Karpas-422 (cell line): Measurements from ENCODE around the gene ADAMTS3. TPM values are rescaled to one million over a fixed set of nuclear protein-coding genes. Genes with fewer than 3 reads are reported as not detected.

Experiments
- DNase-seq: peaks from one replicate; pipeline ENCODE4 v3.0.0-alpha.2; 2015
- H2AFZ ChIP-seq: fragments of 200-600 bp; sonication (generic); 2 replicates; pipeline ENCODE4 v1.6.1; 2014; ENCODE audit warnings: antibody characterized with exemption, low read length, mixed read lengths
- H3K27ac ChIP-seq: fragments of 200-600 bp; sonication (generic); 2 replicates; pipeline ENCODE4 v1.5.1; 2014; ENCODE audit warnings: mild to moderate bottlenecking, low read length, moderate library complexity
- H3K27me3 ChIP-seq: fragments of 200-600 bp; sonication (generic); 2 replicates; pipeline ENCODE4 v1.6.1; 2014; ENCODE audit warnings: low read length, mixed read lengths
- H3K36me3 ChIP-seq: fragments of 200-600 bp; sonication (generic); 2 replicates; pipeline ENCODE4 v1.6.1; 2014; ENCODE audit warnings: low read length, mixed read lengths; ENCODE audit not compliant: insufficient read depth
- H3K4me1 ChIP-seq: fragments of 200-600 bp; sonication (generic); 2 replicates; pipeline ENCODE4 v1.6.1; 2014; ENCODE audit warnings: mild to moderate bottlenecking, low read length, mixed read lengths
- H3K4me2 ChIP-seq: fragments of 200-600 bp; sonication (generic); 2 replicates; pipeline ENCODE4 v1.6.1; 2014; ENCODE audit warnings: low read length, low read depth, mild to moderate bottlenecking; ENCODE audit not compliant: poor library complexity, severe bottlenecking
- H3K4me3 ChIP-seq: fragments of 200-600 bp; sonication (generic); 2 replicates; pipeline ENCODE4 v1.5.1; 2014; ENCODE audit warnings: mild to moderate bottlenecking, antibody characterized with exemption, low read length, mixed read lengths
- H3K79me2 ChIP-seq: fragments of 200-600 bp; sonication (generic); 2 replicates; pipeline ENCODE4 v1.6.1; 2014; ENCODE audit warnings: mild to moderate bottlenecking, low read length, mixed read lengths
- H3K9ac ChIP-seq: fragments of 200-600 bp; sonication (generic); 2 replicates; pipeline ENCODE4 v1.6.0; 2014; ENCODE audit warnings: low read length
- H3K9me2 ChIP-seq: fragments of 200-600 bp; sonication (generic), shearing (Covaris generic); replicated peaks from 2 replicates; pipeline ENCODE4 v1.6.0; 2014; ENCODE audit warnings: mild to moderate bottlenecking, low read length, moderate library complexity; ENCODE audit not compliant: insufficient read depth
- H3K9me3 ChIP-seq: fragments of 300-700, 200-600 bp; sonication (generic); 2 replicates; pipeline ENCODE4 v1.6.1; 2014; ENCODE audit warnings: low read length, mixed read lengths
- H4K20me1 ChIP-seq: fragments of 200-600 bp; sonication (generic); 2 replicates; pipeline ENCODE4 v1.6.1; 2014; ENCODE audit warnings: mild to moderate bottlenecking, antibody characterized with exemption, low read length, low read depth; ENCODE audit not compliant: insufficient read depth
- total RNA-seq: library from RNA; depleted of rRNA; stranded (reverse); fragments of >200 nt; shearing (Covaris generic); gene quantifications from 2 replicates; pipeline ENCODE4 v1.2.3, GENCODE V29; 2014; ENCODE audit warnings: low replicate concordance

ADAMTS3 gene
- total RNA-seq, 1 experiment from 2014 or later = not detected

DNA sequence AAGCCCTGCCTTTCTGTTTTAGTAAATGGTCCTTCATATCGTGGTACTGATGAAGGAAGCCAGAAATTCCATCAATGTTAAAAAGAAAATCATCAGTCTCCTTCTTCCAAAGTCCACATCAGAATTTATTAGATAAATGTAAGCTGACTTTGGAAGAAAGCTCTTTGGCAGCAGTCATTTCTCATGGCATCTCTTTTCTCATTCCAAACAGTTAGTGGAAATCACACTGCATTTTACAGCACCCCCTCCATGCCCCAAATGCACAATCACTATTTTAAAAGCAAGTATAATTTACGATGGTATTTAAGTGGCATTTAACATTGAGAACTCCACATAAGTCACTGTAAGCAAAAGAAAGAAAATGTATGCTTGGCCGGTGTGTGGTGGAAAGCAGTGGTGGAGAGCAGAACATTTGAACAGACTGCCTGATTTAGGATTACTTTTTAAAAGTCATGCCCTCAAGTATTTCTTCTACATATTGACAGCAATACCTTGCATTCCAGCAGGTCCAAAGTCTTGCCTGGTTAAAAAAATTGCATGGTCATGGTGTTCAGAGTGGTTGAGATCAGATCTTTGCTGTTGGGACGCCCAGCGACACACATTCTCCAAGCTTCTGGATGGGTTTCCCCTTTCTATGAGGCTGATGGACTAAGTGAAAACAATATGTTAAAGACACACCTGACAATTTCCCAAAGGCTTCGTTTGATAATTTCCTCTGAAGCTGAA is 248.6 kb downstream of the ADAMTS3 start:
- no peak for DNase-seq
- no peak overlapping the region for H2AFZ ChIP-seq
- no peaks in the 10 kb centered on the region for H4K20me1 ChIP-seq
- H3K4me2 ChIP-seq = no peak overlapping the region
- H3K27ac ChIP-seq = no peak overlapping the region
- H3K4me3 ChIP-seq = no peak overlapping the region
- H3K9ac ChIP-seq = no peak overlapping the region
- H3K9me3 ChIP-seq = no peaks in the 10 kb centered on the region
- no peaks in the 10 kb centered on the region for H3K27me3 ChIP-seq
- no peaks in the 10 kb centered on the region for H3K79me2 ChIP-seq
- no peaks in the 10 kb centered on the region for H3K4me1 ChIP-seq
- H3K9me2 ChIP-seq = no peaks in the 10 kb centered on the region
- H3K36me3 ChIP-seq = no peaks in the 10 kb centered on the region

DNA sequence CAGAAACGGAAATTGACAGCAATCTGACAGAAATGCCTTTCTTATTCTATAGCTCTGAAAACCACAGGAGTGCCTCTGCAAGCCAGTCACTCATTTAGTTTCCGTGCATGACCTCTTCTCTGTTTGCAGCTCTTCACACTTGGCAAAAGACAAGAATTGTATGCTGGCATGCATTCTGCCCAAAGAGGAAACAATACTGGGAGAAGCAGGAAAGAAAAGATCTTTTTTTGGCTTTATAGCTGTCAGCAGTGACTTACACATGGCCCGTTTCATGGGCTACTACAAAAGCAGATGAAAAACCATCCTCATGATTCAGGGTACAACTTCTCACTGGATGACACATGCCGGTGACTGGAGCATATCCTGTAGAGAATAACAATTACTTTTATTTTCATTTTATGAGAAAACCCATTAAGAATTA is 249.4 kb downstream of the ADAMTS3 start:
- Histone ChIP-seq H3K4me3 (no peak overlapping the region), H3K4me2 (no peak overlapping the region), H3K4me1 (no peaks in the 10 kb centered on the region), H3K9me3 (no peaks in the 10 kb centered on the region), H3K36me3 (no peaks in the 10 kb centered on the region), H3K79me2 (no peaks in the 10 kb centered on the region), H3K27ac (no peak overlapping the region), H3K9me2 (no peaks in the 10 kb centered on the region), H3K27me3 (no peaks in the 10 kb centered on the region), H3K9ac (no peak overlapping the region), H4K20me1 (no peaks in the 10 kb centered on the region), H2AFZ (no peak overlapping the region)
- DNase-seq = no peak

DNA sequence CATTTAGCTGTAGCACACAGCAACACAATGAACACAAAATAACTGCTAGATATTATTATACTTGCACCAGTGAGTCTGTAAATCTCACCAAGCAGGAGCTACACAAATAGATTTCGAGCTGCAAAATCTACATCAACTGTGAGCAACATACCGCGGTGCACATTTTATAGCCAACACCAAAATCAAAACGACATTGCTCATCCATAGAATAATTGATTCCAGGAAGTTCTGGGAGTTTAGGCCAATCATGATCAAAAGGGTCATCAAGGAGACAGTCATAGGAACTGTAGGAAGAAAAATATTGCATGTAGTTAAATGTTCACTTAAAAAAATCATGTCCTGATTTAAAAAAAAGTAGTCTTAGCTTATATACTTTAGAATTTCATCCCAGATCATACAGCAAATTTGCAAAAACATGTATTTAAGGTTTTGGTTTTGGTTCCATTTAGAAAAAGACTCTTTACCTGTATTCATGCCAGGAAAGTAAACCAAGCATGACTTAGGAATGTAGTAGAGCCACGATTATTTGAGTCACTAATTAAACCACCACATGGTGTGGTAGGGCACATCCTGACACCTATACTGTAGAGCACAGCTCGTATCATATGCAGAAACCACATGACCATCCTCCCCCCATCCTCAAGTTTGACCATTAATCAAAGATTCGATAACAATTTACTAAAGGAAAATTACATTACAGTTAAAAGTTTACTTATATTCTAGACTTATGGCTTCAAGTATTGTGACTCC is 250.4 kb downstream of the ADAMTS3 start:
- no peaks in the 10 kb centered on the region for H3K27me3 ChIP-seq
- H4K20me1 ChIP-seq = no peaks in the 10 kb centered on the region
- H3K4me1 ChIP-seq = no peaks in the 10 kb centered on the region
- H3K4me2 ChIP-seq = no peak overlapping the region
- no peak overlapping the region for H3K4me3 ChIP-seq
- H3K27ac ChIP-seq = no peak overlapping the region
- no peaks in the 10 kb centered on the region for H3K36me3 ChIP-seq
- no peaks in the 10 kb centered on the region for H3K79me2 ChIP-seq
- no peak overlapping the region for H2AFZ ChIP-seq
- no peaks in the 10 kb centered on the region for H3K9me2 ChIP-seq
- no peak overlapping the region for H3K9ac ChIP-seq
- no peaks in the 10 kb centered on the region for H3K9me3 ChIP-seq
- no peak for DNase-seq

DNA sequence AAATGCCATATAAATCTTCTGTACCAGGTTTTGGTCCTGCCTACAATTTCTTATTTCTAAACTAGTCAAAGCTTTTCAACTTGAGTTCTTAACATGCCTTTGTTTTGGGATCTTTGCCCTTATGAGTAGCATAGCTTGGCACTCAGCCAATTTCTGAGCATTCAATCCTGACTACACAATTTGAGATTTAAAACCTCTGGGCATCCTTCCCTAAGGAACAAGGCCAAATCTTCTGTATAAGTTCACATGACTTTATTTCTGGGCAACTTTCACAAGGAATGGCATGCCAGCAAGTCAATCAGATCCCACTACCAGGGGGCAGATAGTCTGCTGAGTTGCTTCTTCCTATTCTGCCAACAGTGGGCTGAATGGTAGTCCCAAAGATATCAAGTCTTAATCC is 254.2 kb downstream of the ADAMTS3 start:
- Histone ChIP-seq H3K79me2 (no peaks in the 10 kb centered on the region), H3K4me1 (no peaks in the 10 kb centered on the region), H3K4me3 (no peak overlapping the region), H3K9me2 (no peaks in the 10 kb centered on the region), H2AFZ (no peak overlapping the region), H3K27me3 (no peaks in the 10 kb centered on the region), H3K9me3 (no peaks in the 10 kb centered on the region), H3K9ac (no peak overlapping the region), H3K4me2 (no peak overlapping the region), H3K27ac (no peak overlapping the region), H3K36me3 (no peaks in the 10 kb centered on the region), H4K20me1 (no peaks in the 10 kb centered on the region)
- DNase-seq = no peak

DNA sequence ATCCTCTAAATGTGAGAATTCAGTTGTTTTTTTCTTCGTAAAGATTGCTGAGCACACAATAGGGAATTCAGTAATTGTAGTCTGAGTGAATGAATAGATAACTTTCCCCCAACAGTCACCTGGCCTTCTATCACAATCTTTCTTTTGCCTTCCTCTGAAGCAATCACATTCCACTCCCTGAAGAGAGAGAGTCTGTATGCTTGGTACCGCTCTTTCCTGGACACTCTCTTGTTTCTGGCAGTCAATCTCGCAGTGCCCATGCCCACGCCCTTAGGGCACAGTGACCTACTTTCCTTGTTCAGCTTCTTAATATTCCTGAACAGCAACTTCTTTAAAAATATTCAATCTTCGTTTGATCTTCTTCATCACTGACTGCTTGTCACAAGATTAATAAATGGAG is 255.9 kb downstream of the ADAMTS3 start:
- no peak overlapping the region for H3K4me2 ChIP-seq
- H2AFZ ChIP-seq = no peak overlapping the region
- no peaks in the 10 kb centered on the region for H3K4me1 ChIP-seq
- H3K9me2 ChIP-seq = no peaks in the 10 kb centered on the region
- no peak overlapping the region for H3K9ac ChIP-seq
- H3K27me3 ChIP-seq = no peaks in the 10 kb centered on the region
- no peak overlapping the region for H3K4me3 ChIP-seq
- H4K20me1 ChIP-seq = no peaks in the 10 kb centered on the region
- DNase-seq = no peak
- H3K9me3 ChIP-seq = no peaks in the 10 kb centered on the region
- H3K79me2 ChIP-seq = no peaks in the 10 kb centered on the region
- H3K36me3 ChIP-seq = no peaks in the 10 kb centered on the region
- H3K27ac ChIP-seq = no peak overlapping the region

DNA sequence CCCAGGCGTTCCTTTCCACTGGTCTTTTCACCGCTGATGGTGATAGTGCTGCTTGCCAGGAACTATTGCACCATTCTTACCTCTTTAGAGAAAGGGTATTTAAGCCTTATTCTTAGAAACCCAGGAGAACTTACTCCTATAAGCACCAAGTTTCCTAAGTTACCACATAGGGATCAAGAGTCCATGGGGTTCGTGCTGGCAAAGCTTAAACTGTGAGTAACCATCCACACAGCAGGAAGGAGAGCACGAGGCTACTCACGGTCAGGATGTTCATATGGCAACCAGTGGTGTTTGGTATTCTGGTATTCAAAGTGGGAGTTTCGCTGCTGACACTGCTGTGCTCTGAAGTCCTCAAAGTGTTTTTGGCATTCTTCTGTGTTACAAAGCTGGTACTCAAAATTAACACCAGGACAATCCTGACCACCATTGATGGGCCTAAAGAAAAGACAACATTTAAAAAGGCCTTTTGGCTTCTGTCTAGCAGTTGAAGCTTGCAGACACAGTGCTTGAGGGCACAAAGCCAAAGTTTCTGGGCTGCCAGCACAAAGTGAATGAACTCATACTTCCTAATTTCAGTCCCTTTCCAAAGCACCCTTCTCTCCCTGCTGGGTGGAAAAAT is 256.9 kb downstream of the ADAMTS3 start:
- no peaks in the 10 kb centered on the region for H3K9me3 ChIP-seq
- H3K4me3 ChIP-seq = no peak overlapping the region
- H4K20me1 ChIP-seq = no peaks in the 10 kb centered on the region
- no peak overlapping the region for H3K4me2 ChIP-seq
- H3K79me2 ChIP-seq = no peaks in the 10 kb centered on the region
- no peaks in the 10 kb centered on the region for H3K36me3 ChIP-seq
- H2AFZ ChIP-seq = no peak overlapping the region
- no peak overlapping the region for H3K27ac ChIP-seq
- DNase-seq = no peak
- no peak overlapping the region for H3K9ac ChIP-seq
- H3K27me3 ChIP-seq = no peaks in the 10 kb centered on the region
- H3K9me2 ChIP-seq = no peaks in the 10 kb centered on the region
- H3K4me1 ChIP-seq = no peaks in the 10 kb centered on the region

DNA sequence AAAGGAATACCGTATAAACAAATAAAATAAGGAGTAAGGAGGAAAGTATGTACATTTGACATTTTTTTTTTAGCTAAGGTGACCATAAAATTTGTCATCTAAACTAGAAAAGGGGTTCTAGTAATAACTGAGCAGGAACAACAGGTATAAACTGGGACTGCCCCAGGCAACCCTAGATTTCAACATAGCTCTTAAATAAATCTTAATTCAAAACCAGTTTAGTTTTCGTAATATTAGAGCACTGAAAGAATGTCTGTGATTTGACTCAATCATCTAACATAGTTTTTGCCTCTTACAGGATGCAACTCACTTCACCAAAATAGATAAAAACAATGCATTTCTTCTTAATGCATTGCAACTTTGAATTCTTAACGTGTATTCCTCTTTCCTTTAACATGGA is 257.7 kb downstream of the ADAMTS3 start:
- Histone ChIP-seq H3K4me1 (no peaks in the 10 kb centered on the region), H3K9me2 (no peaks in the 10 kb centered on the region), H3K27ac (no peak overlapping the region), H3K36me3 (no peaks in the 10 kb centered on the region), H4K20me1 (no peaks in the 10 kb centered on the region), H3K9ac (no peak overlapping the region), H3K27me3 (no peaks in the 10 kb centered on the region), H3K9me3 (no peaks in the 10 kb centered on the region), H3K4me3 (no peak overlapping the region), H3K79me2 (no peaks in the 10 kb centered on the region), H2AFZ (no peak overlapping the region), H3K4me2 (no peak overlapping the region)
- no peak for DNase-seq

DNA sequence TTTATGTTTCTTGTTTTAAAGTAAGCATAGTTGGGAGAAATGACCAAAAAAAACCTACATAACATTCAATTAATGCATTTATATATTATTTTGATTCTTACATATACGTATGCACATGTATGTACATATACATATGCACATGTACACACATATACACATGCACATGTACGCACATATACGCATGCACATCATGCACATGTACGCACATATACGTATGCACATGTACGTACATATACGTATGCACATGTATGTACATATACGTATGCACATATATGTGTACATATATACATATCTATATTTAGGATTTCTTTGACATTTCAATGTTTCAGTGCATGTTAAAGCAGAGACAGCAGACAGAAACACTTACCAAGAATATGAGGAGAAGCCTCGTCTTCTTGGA is 263.4 kb downstream of the ADAMTS3 start:
- DNase-seq = no peak
- H3K4me1 ChIP-seq = no peaks in the 10 kb centered on the region
- H3K4me2 ChIP-seq = no peak overlapping the region
- no peaks in the 10 kb centered on the region for H4K20me1 ChIP-seq
- H3K27ac ChIP-seq = no peak overlapping the region
- H3K36me3 ChIP-seq = no peaks in the 10 kb centered on the region
- H3K79me2 ChIP-seq = no peaks in the 10 kb centered on the region
- no peaks in the 10 kb centered on the region for H3K9me2 ChIP-seq
- no peaks in the 10 kb centered on the region for H3K9me3 ChIP-seq
- no peaks in the 10 kb centered on the region for H3K27me3 ChIP-seq
- H2AFZ ChIP-seq = no peak overlapping the region
- H3K4me3 ChIP-seq = no peak overlapping the region
- H3K9ac ChIP-seq = no peak overlapping the region
